H9 (cell line): ENCODE results near the gene ACTR10. TPM values are rescaled to one million over a fixed set of nuclear protein-coding genes. Genes with fewer than 3 reads are reported as not detected.

Experiments used
- DNase-seq: peaks from one replicate; pipeline ENCODE4 v3.0.0-alpha.2; 2017
- H2AFZ ChIP-seq: one replicate; pipeline ENCODE4 v1.6.1; 2013; ENCODE audit warnings: mild to moderate bottlenecking, low read length, control low read depth, moderate library complexity
- H2AK5ac ChIP-seq: 2 replicates; pipeline ENCODE4 v1.6.1; 2013; ENCODE audit warnings: low read length, control low read depth, mixed read lengths; ENCODE audit not compliant: insufficient read length
- H2BK120ac ChIP-seq: one replicate; pipeline ENCODE4 v1.6.1; 2013; ENCODE audit warnings: low read depth, mild to moderate bottlenecking, low read length, control low read depth, inconsistent platforms; ENCODE audit not compliant: poor library complexity, severe bottlenecking
- H2BK12ac ChIP-seq: 2 replicates; pipeline ENCODE4 v1.6.1; 2013; ENCODE audit warnings: low read length, control low read depth, mixed read lengths, low read depth; ENCODE audit not compliant: insufficient read length
- H2BK15ac ChIP-seq: 2 replicates; pipeline ENCODE4 v1.6.1; 2013; ENCODE audit warnings: low read depth, low read length, control low read depth
- H2BK20ac ChIP-seq: one replicate; pipeline ENCODE4 v1.6.1; 2013; ENCODE audit warnings: low read depth, mild to moderate bottlenecking, low read length, control low read depth, inconsistent platforms; ENCODE audit not compliant: poor library complexity, severe bottlenecking
- H2BK5ac ChIP-seq: 2 replicates; pipeline ENCODE4 v1.6.1; 2013; ENCODE audit warnings: low read length, control low read depth, mixed read lengths; ENCODE audit not compliant: insufficient read length
- H3K14ac ChIP-seq: 2 replicates; pipeline ENCODE4 v1.6.1; 2013; ENCODE audit warnings: low read length, control low read depth; ENCODE audit not compliant: insufficient read depth
- H3K18ac ChIP-seq: 2 replicates; pipeline ENCODE4 v1.6.1; 2013; ENCODE audit warnings: low read depth, mild to moderate bottlenecking, mixed read lengths, low read length, control low read depth; ENCODE audit not compliant: insufficient read length
- H3K23ac ChIP-seq: 2 replicates; pipeline ENCODE4 v1.6.1; 2013; ENCODE audit warnings: low read length, control low read depth, mixed read lengths, low read depth; ENCODE audit not compliant: insufficient read length
- H3K23me2 ChIP-seq: 2 replicates; pipeline ENCODE4 v1.6.1; 2013; ENCODE audit warnings: low read depth, mild to moderate bottlenecking, mixed read lengths, low read length, control low read depth; ENCODE audit not compliant: insufficient read length, poor library complexity, severe bottlenecking
- H3K27ac ChIP-seq: 2 replicates; pipeline ENCODE4 v1.5.1; 2013; ENCODE audit warnings: low read length, control low read depth, mixed read lengths, low read depth; ENCODE audit not compliant: insufficient read length
- H3K27me3 ChIP-seq: 2 replicates; pipeline ENCODE4 v1.6.1; 2013; ENCODE audit warnings: low read length, control low read depth, inconsistent platforms; ENCODE audit not compliant: insufficient read depth
- H3K4ac ChIP-seq: 2 replicates; pipeline ENCODE4 v1.6.1; 2013; ENCODE audit warnings: low read depth, mild to moderate bottlenecking, control low read depth, inconsistent platforms, low read length, moderate library complexity
- H3K4me1 ChIP-seq: 2 replicates; pipeline ENCODE4 v1.6.1; 2013; ENCODE audit warnings: low read length, control low read depth, inconsistent platforms; ENCODE audit not compliant: insufficient read depth
- H3K4me2 ChIP-seq: 2 replicates; pipeline ENCODE4 v1.6.1; 2013; ENCODE audit warnings: low read length, control low read depth, mixed read lengths; ENCODE audit not compliant: insufficient read length, insufficient read depth
- H3K56ac ChIP-seq: 2 replicates; pipeline ENCODE4 v1.6.1; 2013; ENCODE audit warnings: low read depth, mild to moderate bottlenecking, mixed read lengths, low read length, control low read depth; ENCODE audit not compliant: insufficient read length
- H3K79me1 ChIP-seq: 2 replicates; pipeline ENCODE4 v1.6.1; 2013; ENCODE audit warnings: low read depth, mild to moderate bottlenecking, moderate library complexity, low read length, control low read depth, inconsistent platforms; ENCODE audit not compliant: insufficient read depth, poor library complexity, severe bottlenecking
- H3K79me2 ChIP-seq: 2 replicates; pipeline ENCODE4 v1.6.1; 2013; ENCODE audit warnings: low read length, control low read depth, inconsistent platforms; ENCODE audit not compliant: insufficient read depth
- H3K9ac ChIP-seq: 2 replicates; pipeline ENCODE4 v1.6.1; 2013; ENCODE audit warnings: low read length, control low read depth, mixed read lengths; ENCODE audit not compliant: insufficient read length; ENCODE audit errors: extremely low read depth
- H3K9me3 ChIP-seq: one replicate; pipeline ENCODE4 v1.6.1; 2013; ENCODE audit warnings: low read depth, low read length, inconsistent platforms; ENCODE audit not compliant: control insufficient read depth
- H3T11ph ChIP-seq: one replicate; pipeline ENCODE4 v1.6.1; 2013; ENCODE audit warnings: mild to moderate bottlenecking, low read length, control low read depth, inconsistent platforms
- H4K20me1 ChIP-seq: one replicate; pipeline ENCODE4 v1.6.1; 2013; ENCODE audit not compliant: control insufficient read depth, insufficient read length, insufficient read depth
- H4K5ac ChIP-seq: 2 replicates; pipeline ENCODE4 v1.6.1; 2013; ENCODE audit warnings: low read depth, mild to moderate bottlenecking, mixed read lengths, low read length, control low read depth; ENCODE audit not compliant: insufficient read length
- H4K8ac ChIP-seq: replicated peaks from 2 replicates; pipeline ENCODE4 v1.6.1; 2013; ENCODE audit warnings: low read length, control low read depth, mixed read lengths, low read depth; ENCODE audit not compliant: insufficient read length
- H4K91ac ChIP-seq: 2 replicates; pipeline ENCODE4 v1.6.1; 2013; ENCODE audit warnings: low read depth, mild to moderate bottlenecking, moderate library complexity, mixed read lengths, low read length, control low read depth; ENCODE audit not compliant: insufficient read length
- H3K27ac Mint-ChIP-seq, 3 experiments: 2 replicates in 2 of 3; 3 replicates in 1 of 3; pipeline ENCODE4 v1.8.0; 2020 to 2021; ENCODE audit warnings: mixed read lengths in 3 of 3, mild to moderate bottlenecking in 1 of 3, moderate library complexity in 1 of 3
- H3K27me3 Mint-ChIP-seq: 2 replicates; pipeline ENCODE4 v1.8.0; 2021; ENCODE audit warnings: low read depth, mild to moderate bottlenecking, moderate library complexity, mixed read lengths
- H3K36me3 Mint-ChIP-seq, 3 experiments: 2 replicates in 2 of 3; 3 replicates in 1 of 3; pipeline ENCODE4 v1.8.0; 2020 to 2021; ENCODE audit warnings: low read depth in 3 of 3, mixed read lengths in 3 of 3; ENCODE audit not compliant: insufficient read depth in 1 of 3
- H3K4me1 Mint-ChIP-seq, 2 experiments: 2 replicates each; pipeline ENCODE4 v1.8.0; 2020; ENCODE audit warnings: mixed read lengths in 2 of 2
- H3K4me3 Mint-ChIP-seq, 2 experiments: 2 replicates in 1 of 2; 3 replicates in 1 of 2; pipeline ENCODE4 v1.8.0; 2020 to 2021; ENCODE audit warnings: mild to moderate bottlenecking in 2 of 2, mixed read lengths in 2 of 2, moderate library complexity in 1 of 2
- H3K9me3 Mint-ChIP-seq, 2 experiments: 2 replicates in 1 of 2; 3 replicates in 1 of 2; pipeline ENCODE4 v1.8.0; 2020; ENCODE audit warnings: mild to moderate bottlenecking in 2 of 2, mixed read lengths in 2 of 2, moderate library complexity in 1 of 2
- CTCF ChIP-seq: fragments of 200-600 bp; sonication (generic); conservative IDR thresholded peaks from 3 replicates; pipeline ENCODE4 v1.8.0; 2021; ENCODE audit warnings: antibody characterized with exemption, mild to moderate bottlenecking
- WGBS: extraction: QIAGEN DNeasy Blood & Tissue Kit; methylation state at CpG from one replicate; pipeline ENCODE4 v1.1.7; 2013; ENCODE audit warnings: missing lambda C conversion rate, low lambda C conversion rate, mixed read lengths; ENCODE audit not compliant: insufficient read length; ENCODE audit errors: extremely low coverage; 5-methylcytosine and 5-hydroxymethylcytosine counted together
- total RNA-seq: library from RNA; stranded (reverse); gene quantifications from 2 replicates; pipeline ENCODE4 v1.2.1, GENCODE V29; 2021

Gene ACTR10
- total RNA-seq, 1 experiment from 2014 or later = 41.0 TPM

GRCh38 chr14:58285132-58285531 lies 85.2 kb downstream of the ACTR10 start:
- 100% methylated on average over 1 of the region's 4 CpGs for WGBS
- H3K27me3 ChIP-seq = no peaks in the 10 kb centered on the region
- H4K5ac ChIP-seq = no peak overlapping the region
- no peak overlapping the region for H3K23ac ChIP-seq
- TF ChIP-seq CTCF = no peak
- no peak overlapping the region for H2BK12ac ChIP-seq
- no peak overlapping the region for H3K4ac ChIP-seq
- H2BK120ac ChIP-seq = no peak overlapping the region
- no peaks in the 10 kb centered on the region for H3K4me1 ChIP-seq
- H3K36me3 Mint-ChIP-seq = peaks cover 21 to 76% (median 64%) of the 10 kb centered on the region in 3 experiments; a peak in 6 of 7 replicates
- H3K27me3 Mint-ChIP-seq = no peaks in the 10 kb centered on the region
- no peak overlapping the region for H3K4me2 ChIP-seq
- no peak overlapping the region for H2BK20ac ChIP-seq
- H3K14ac ChIP-seq = no peak overlapping the region
- no peaks in the 10 kb centered on the region for H3K4me1 Mint-ChIP-seq
- H4K8ac ChIP-seq = no peak overlapping the region
- no peak for DNase-seq
- no peak overlapping the region for H3K18ac ChIP-seq
- H3K56ac ChIP-seq = no peak overlapping the region
- H3K4me3 Mint-ChIP-seq = no peak overlapping the region
- no peak overlapping the region for H2AFZ ChIP-seq
- H3K23me2 ChIP-seq = no peaks in the 10 kb centered on the region
- H2BK15ac ChIP-seq = no peak overlapping the region
- no peak overlapping the region for H2BK5ac ChIP-seq
- no peaks in the 10 kb centered on the region for H3K9me3 ChIP-seq
- H4K91ac ChIP-seq = no peak overlapping the region
- peaks cover 2% of the 10 kb centered on the region; the same call in 1 of the 2 replicates for H3K79me2 ChIP-seq
- H3K9ac ChIP-seq = no peak overlapping the region
- H4K20me1 ChIP-seq = no peaks in the 10 kb centered on the region
- no peak overlapping the region for H3T11ph ChIP-seq
- H3K27ac ChIP-seq = no peak overlapping the region
- no peak overlapping the region for H2AK5ac ChIP-seq
- H3K79me1 ChIP-seq = peaks cover 8% of the 10 kb centered on the region
- no peaks in the 10 kb centered on the region for H3K9me3 Mint-ChIP-seq
- H3K27ac Mint-ChIP-seq = no peak overlapping the region

Other genes with a start within 250 kb of the ACTR10 start
- 38.7 and 42.6 TPM in 2 replicates for gene ARMH4, start 47.9 kb upstream of the ACTR10 start, total RNA-seq
- gene PSMA3, start 44.7 kb downstream of the ACTR10 start, total RNA-seq = 340 and 342 TPM in 2 replicates
- 12.9 and 13.2 TPM in 2 replicates for gene ARID4A, start 98.4 kb downstream of the ACTR10 start, total RNA-seq
- gene TOMM20L, start 195.8 kb downstream of the ACTR10 start, total RNA-seq = not detected in 2 replicates
- gene TIMM9, start 227.4 kb downstream of the ACTR10 start, total RNA-seq = 51.4 and 52.3 TPM in 2 replicates
- gene KIAA0586, start 227.6 kb downstream of the ACTR10 start, total RNA-seq = 19.7 and 20.9 TPM in 2 replicates